ENCODE measurements around the gene VPS4B. TPM values are rescaled to one million over a fixed set of nuclear protein-coding genes. Genes with fewer than 3 reads are reported as not detected.

Gene VPS4B
- total and polyA plus RNA-seq, 2 experiments from 2014 or later = 30.2 to 49.4 TPM

DNA sequence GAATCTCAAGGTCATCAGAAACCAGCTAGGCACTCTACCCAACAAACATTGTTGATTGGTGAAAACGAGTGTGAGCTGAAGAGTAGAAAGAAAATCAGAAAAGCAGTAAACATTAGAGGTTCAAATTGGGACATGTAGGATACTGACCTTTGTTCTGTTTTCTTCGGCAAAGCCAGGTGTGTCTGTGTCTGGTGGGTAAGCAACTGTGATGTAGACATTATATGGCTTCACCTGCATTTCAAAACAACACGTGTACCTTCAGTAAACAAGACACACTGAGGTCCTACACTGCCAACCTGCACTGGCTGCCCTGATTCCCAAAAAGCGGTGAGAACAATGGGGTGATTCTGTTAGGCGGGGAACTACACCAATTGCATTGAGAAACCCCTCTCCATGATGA, 78.0 kb downstream of the VPS4B start:
- Histone ChIP-seq H2AFZ (no peak overlapping the region), H4K20me1 (replicated peaks; ENCODE audit: insufficient read depth) (no peaks in the 10 kb centered on the region; the same call in 1 of the 2 replicates), H3K4me3 (no peak overlapping the region), H3K36me3 (ENCODE audit: insufficient read depth) (peaks cover 6% of the 10 kb centered on the region; the same call in 1 of the 2 replicates), H3K27ac (ENCODE audit: low read depth) (no peak overlapping the region), H3K4me1 (ENCODE audit: insufficient read depth) (peaks cover 15% of the 10 kb centered on the region), H3K9me2 (ENCODE audit: insufficient read depth) (no peaks in the 10 kb centered on the region), H3K4me2 (no peak overlapping the region), H3K27me3 (ENCODE audit: insufficient read depth) (no peaks in the 10 kb centered on the region), H3F3A (replicated peaks; ENCODE audit: low read depth) (no peaks in the 10 kb centered on the region), H3K79me2 (replicated peaks; ENCODE audit: insufficient read depth) (no peaks in the 10 kb centered on the region)
- no peak for DNase-seq (ENCODE audit: low spot score)
- no peaks in the 10 kb centered on the region for H3K9me3 Mint-ChIP-seq
- no peaks in the 10 kb centered on the region for H3K27me3 Mint-ChIP-seq (ENCODE audit: insufficient read depth, low read depth, poor library complexity)
- no peak overlapping the region for H3K4me3 Mint-ChIP-seq
- peaks cover 17% of the 10 kb centered on the region for H3K4me1 Mint-ChIP-seq
- peaks cover 54% of the 10 kb centered on the region for H3K36me3 Mint-ChIP-seq (ENCODE audit: low read depth)
- TF ChIP-seq, protein P1, sequence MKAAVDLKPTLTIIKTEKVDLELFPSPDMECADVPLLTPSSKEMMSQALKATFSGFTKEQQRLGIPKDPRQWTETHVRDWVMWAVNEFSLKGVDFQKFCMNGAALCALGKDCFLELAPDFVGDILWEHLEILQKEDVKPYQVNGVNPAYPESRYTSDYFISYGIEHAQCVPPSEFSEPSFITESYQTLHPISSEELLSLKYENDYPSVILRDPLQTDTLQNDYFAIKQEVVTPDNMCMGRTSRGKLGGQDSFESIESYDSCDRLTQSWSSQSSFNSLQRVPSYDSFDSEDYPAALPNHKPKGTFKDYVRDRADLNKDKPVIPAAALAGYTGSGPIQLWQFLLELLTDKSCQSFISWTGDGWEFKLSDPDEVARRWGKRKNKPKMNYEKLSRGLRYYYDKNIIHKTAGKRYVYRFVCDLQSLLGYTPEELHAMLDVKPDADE (IDR thresholded peaks at IDR 0.05) = no peak
- TF ChIP-seq, protein P2, sequence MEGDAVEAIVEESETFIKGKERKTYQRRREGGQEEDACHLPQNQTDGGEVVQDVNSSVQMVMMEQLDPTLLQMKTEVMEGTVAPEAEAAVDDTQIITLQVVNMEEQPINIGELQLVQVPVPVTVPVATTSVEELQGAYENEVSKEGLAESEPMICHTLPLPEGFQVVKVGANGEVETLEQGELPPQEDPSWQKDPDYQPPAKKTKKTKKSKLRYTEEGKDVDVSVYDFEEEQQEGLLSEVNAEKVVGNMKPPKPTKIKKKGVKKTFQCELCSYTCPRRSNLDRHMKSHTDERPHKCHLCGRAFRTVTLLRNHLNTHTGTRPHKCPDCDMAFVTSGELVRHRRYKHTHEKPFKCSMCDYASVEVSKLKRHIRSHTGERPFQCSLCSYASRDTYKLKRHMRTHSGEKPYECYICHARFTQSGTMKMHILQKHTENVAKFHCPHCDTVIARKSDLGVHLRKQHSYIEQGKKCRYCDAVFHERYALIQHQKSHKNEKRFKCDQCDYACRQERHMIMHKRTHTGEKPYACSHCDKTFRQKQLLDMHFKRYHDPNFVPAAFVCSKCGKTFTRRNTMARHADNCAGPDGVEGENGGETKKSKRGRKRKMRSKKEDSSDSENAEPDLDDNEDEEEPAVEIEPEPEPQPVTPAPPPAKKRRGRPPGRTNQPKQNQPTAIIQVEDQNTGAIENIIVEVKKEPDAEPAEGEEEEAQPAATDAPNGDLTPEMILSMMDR (conservative IDR thresholded peaks at IDR 0.05; ENCODE audit: low read depth in 2 of 2) = no peak
- no peak overlapping the region for H3K27ac Mint-ChIP-seq
- ATAC-seq = no peak

DNA sequence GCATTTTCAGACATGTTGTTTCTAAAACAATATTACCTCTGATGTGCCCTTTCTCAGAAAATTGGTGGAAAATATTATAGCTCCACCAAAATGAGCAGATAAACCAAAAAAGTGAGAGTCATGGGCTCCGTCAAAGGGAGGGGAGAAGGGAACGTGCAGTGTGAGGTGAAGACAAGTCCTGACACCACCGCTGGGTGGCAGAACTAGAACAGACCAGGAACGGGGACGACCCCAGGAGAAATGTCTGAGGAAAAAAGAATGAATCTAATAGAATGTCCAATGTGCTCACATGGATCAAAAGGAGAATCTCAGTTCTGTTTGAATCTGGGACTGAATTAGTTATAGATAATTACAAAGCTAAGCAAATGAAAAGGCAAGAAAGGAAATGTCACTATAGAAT, 80.1 kb downstream of the VPS4B start:
- Mint-ChIP-seq H3K9me3 (no peaks in the 10 kb centered on the region), H3K27me3 (ENCODE audit: insufficient read depth, low read depth, poor library complexity) (no peaks in the 10 kb centered on the region), H3K36me3 (ENCODE audit: low read depth) (peaks cover 59% of the 10 kb centered on the region), H3K27ac (no peak overlapping the region), H3K4me3 (no peak overlapping the region), H3K4me1 (peaks cover 19% of the 10 kb centered on the region)
- Histone ChIP-seq H3K79me2 (replicated peaks; ENCODE audit: insufficient read depth) (no peaks in the 10 kb centered on the region), H3F3A (replicated peaks; ENCODE audit: low read depth) (no peaks in the 10 kb centered on the region), H3K4me1 (ENCODE audit: insufficient read depth) (peaks cover 17% of the 10 kb centered on the region), H3K27me3 (ENCODE audit: insufficient read depth) (no peaks in the 10 kb centered on the region), H3K4me2 (no peak overlapping the region), H3K4me3 (no peak overlapping the region), H4K20me1 (replicated peaks; ENCODE audit: insufficient read depth) (no peaks in the 10 kb centered on the region; the same call in 1 of the 2 replicates), H3K36me3 (ENCODE audit: insufficient read depth) (peaks cover 5% of the 10 kb centered on the region; the same call in 1 of the 2 replicates), H3K9me2 (ENCODE audit: insufficient read depth) (no peaks in the 10 kb centered on the region), H3K27ac (ENCODE audit: low read depth) (no peak overlapping the region), H2AFZ (no peak overlapping the region)
- ATAC-seq (peak; percentile 90), DNase-seq (ENCODE audit: low spot score) (peak; percentile 69)
- TF ChIP-seq, protein P2 (conservative IDR thresholded peaks at IDR 0.05; ENCODE audit: low read depth in 2 of 2) = peak; percentile 61 to 77
- TF ChIP-seq POLR2AphosphoS5 (IDR thresholded peaks at IDR 0.05; ENCODE audit: low read depth) = no peak

Measured in GM23338 (cell line).